Stomach smooth muscle (tissue), 2 donors: ENCODE measurements around the gene CCDC82.
"Not testable (repeated sequence)": the region's sequence is repeated elsewhere in the genome, so short reads cannot be mapped to it uniquely, and the experiment has no call there.

Source experiments
- H3K27ac ChIP-seq: one replicate; pipeline ENCODE4 v1.7.0; 2013; ENCODE audit warnings: mild to moderate bottlenecking, low read length, inconsistent platforms
- H3K27me3 ChIP-seq, 2 donors: one replicate each; pipeline ENCODE4 v1.7.0; 2013; ENCODE audit warnings: low read length in 2 of 2; ENCODE audit not compliant: insufficient read depth in 2 of 2, control insufficient read depth in 1 of 2
- H3K36me3 ChIP-seq, 2 donors: one replicate each; pipeline ENCODE4 v1.7.0; 2013; ENCODE audit warnings: low read length in 2 of 2; ENCODE audit not compliant: control insufficient read depth in 2 of 2, insufficient read depth in 2 of 2
- H3K4me1 ChIP-seq: one replicate; pipeline ENCODE4 v1.7.0; 2013; ENCODE audit warnings: low read length; ENCODE audit not compliant: control insufficient read depth, insufficient read depth
- H3K4me3 ChIP-seq, 2 donors: one replicate each; pipeline ENCODE4 v1.7.0; 2013; ENCODE audit warnings: low read length in 2 of 2
- H3K9ac ChIP-seq, 2 donors: one replicate each; pipeline ENCODE4 v1.7.0; 2013; ENCODE audit warnings: low read length in 2 of 2, mild to moderate bottlenecking in 1 of 2
- H3K9me3 ChIP-seq, 2 donors: one replicate each; pipeline ENCODE4 v1.7.0; 2013; ENCODE audit warnings: low read length in 2 of 2; ENCODE audit not compliant: control insufficient read depth in 2 of 2
- donor health status: healthy.
- donor health status: Pancreatic carcinoma.

CCDC82 gene

GRCh38 chr11:96389720-96390487 lies at the start of gene CCDC82, which contains the start of gene JRKL:
CCDC82 (minus strand) TSS chr11:96389912; CDS start chr11:96384747, 5,165 bp downstream.
JRKL (plus strand) TSS chr11:96390013; CDS start chr11:96390650, 637 bp downstream.
- H3K27ac ChIP-seq, result peak within 1 kb of the TSS; percentile 53
- no peaks in the 10 kb centered on the region for H3K27me3 ChIP-seq
- H3K4me3 ChIP-seq, result peak within 1 kb of the TSS; percentile 86 to 90
- no peaks in the 10 kb centered on the region for H3K9me3 ChIP-seq
- peaks cover 6% of the 10 kb centered on the region for H3K4me1 ChIP-seq
- peak within 1 kb of the TSS; percentile 71 to 83 for H3K9ac ChIP-seq
- no peaks in the 10 kb centered on the region for H3K36me3 ChIP-seq

GRCh38 chr11:96432654-96433053 lies 42.9 kb upstream of the CCDC82 start:
- H3K4me1 ChIP-seq, H3K4me3 ChIP-seq, H3K36me3 ChIP-seq, H3K9ac ChIP-seq, H3K27me3 ChIP-seq, H3K27ac ChIP-seq, H3K9me3 ChIP-seq: not testable (repeated sequence)

- Histone ChIP-seq H3K4me1 (no peaks in the 10 kb centered on the region), H3K9me3 (no peaks in the 10 kb centered on the region), H3K27ac (no peak overlapping the region), H3K27me3 (no peaks in the 10 kb centered on the region), H3K9ac (no peak overlapping the region), H3K36me3 (no peaks in the 10 kb centered on the region), H3K4me3 (no peak overlapping the region)
Measured at GRCh38 chr11:96430668-96431067, 41.0 kb upstream of the CCDC82 start.

- Histone ChIP-seq H3K27me3 (no peaks in the 10 kb centered on the region), H3K4me1 (no peaks in the 10 kb centered on the region), H3K27ac (no peak overlapping the region), H3K4me3 (no peak overlapping the region), H3K36me3 (no peaks in the 10 kb centered on the region), H3K9ac (no peak overlapping the region), H3K9me3 (no peaks in the 10 kb centered on the region)
Measured at GRCh38 chr11:96424693-96425092, 35.0 kb upstream of the CCDC82 start.

- H3K27me3 ChIP-seq, result peaks cover 0 to 11% of the 10 kb centered on the region in 2 donors
Measured at GRCh38 chr11:96413408-96413807, 23.7 kb upstream of the CCDC82 start.

GRCh38 chr11:96412761-96413381 lies 23.2 kb upstream of the CCDC82 start:
- H3K27ac ChIP-seq, result no peak overlapping the region
- H3K27me3 ChIP-seq, result peaks cover 0 to 11% of the 10 kb centered on the region in 2 donors
- no peaks in the 10 kb centered on the region for H3K9me3 ChIP-seq
- no peaks in the 10 kb centered on the region for H3K4me1 ChIP-seq
- no peak overlapping the region for H3K9ac ChIP-seq
- H3K4me3 ChIP-seq, result no peak overlapping the region
- H3K36me3 ChIP-seq, result no peaks in the 10 kb centered on the region

More at GRCh38 chr11:96413408-96413807, 23.7 kb upstream of the CCDC82 start:
- H3K9ac ChIP-seq, result no peak overlapping the region
- no peaks in the 10 kb centered on the region for H3K9me3 ChIP-seq
- H3K4me1 ChIP-seq, result no peaks in the 10 kb centered on the region
- no peak overlapping the region for H3K27ac ChIP-seq
- H3K4me3 ChIP-seq, result no peak overlapping the region
- H3K36me3 ChIP-seq, result no peaks in the 10 kb centered on the region

GRCh38 chr11:96411412-96411811 lies 21.7 kb upstream of the CCDC82 start:
- not testable (repeated sequence) for H3K36me3 ChIP-seq, H3K4me1 ChIP-seq, H3K9me3 ChIP-seq, H3K4me3 ChIP-seq, H3K27ac ChIP-seq, H3K9ac ChIP-seq
- H3K27me3 ChIP-seq, result peaks cover 0 to 11% of the 10 kb centered on the region in 2 donors

- no peaks in the 10 kb centered on the region for H3K4me1 ChIP-seq
Measured at GRCh38 chr11:96400697-96401096, 11.0 kb upstream of the CCDC82 start.

GRCh38 chr11:96397863-96398262 lies 8.2 kb upstream of the CCDC82 start:
- no peak overlapping the region for H3K9ac ChIP-seq
- no peaks in the 10 kb centered on the region for H3K27me3 ChIP-seq
- H3K4me1 ChIP-seq, result no peaks in the 10 kb centered on the region

More at GRCh38 chr11:96400697-96401096, 11.0 kb upstream of the CCDC82 start:
- Histone ChIP-seq H3K9ac (no peak overlapping the region), H3K27me3 (no peaks in the 10 kb centered on the region), H3K9me3 (no peaks in the 10 kb centered on the region), H3K4me3 (no peak overlapping the region), H3K27ac (no peak overlapping the region), H3K36me3 (no peaks in the 10 kb centered on the region)

GRCh38 chr11:96396637-96397036 lies 6.9 kb upstream of the CCDC82 start:
- Histone ChIP-seq H3K4me3 (no peak overlapping the region), H3K9me3 (no peaks in the 10 kb centered on the region), H3K27me3 (no peaks in the 10 kb centered on the region), H3K27ac (no peak overlapping the region), H3K9ac (no peak overlapping the region), H3K4me1 (no peaks in the 10 kb centered on the region), H3K36me3 (no peaks in the 10 kb centered on the region)

More at GRCh38 chr11:96397863-96398262, 8.2 kb upstream of the CCDC82 start:
- no peaks in the 10 kb centered on the region for H3K9me3 ChIP-seq
- no peak overlapping the region for H3K4me3 ChIP-seq
- no peak overlapping the region for H3K27ac ChIP-seq
- H3K36me3 ChIP-seq, result no peaks in the 10 kb centered on the region

- Histone ChIP-seq H3K9ac (no peak overlapping the region), H3K4me3 (no peak overlapping the region), H3K4me1 (peaks cover 6% of the 10 kb centered on the region), H3K9me3 (no peaks in the 10 kb centered on the region), H3K36me3 (no peaks in the 10 kb centered on the region), H3K27me3 (no peaks in the 10 kb centered on the region), H3K27ac (no peak overlapping the region)
Measured at GRCh38 chr11:96394773-96395172, 5.1 kb upstream of the CCDC82 start.
